SK-N-MC (cell line): ENCODE results near the gene QRFP.

Experiments
- DNase-seq: peaks from one replicate; pipeline ENCODE4 v3.0.0-alpha.2; 2011; ENCODE audit warnings: low read depth, low spot score
- H3K27ac ChIP-seq: fragments of 200-600 bp; sonication (generic); 2 replicates; pipeline ENCODE4 v1.5.1; 2016; ENCODE audit warnings: mixed run types
- H3K36me3 ChIP-seq: fragments of 200-600 bp; sonication (generic); 2 replicates; pipeline ENCODE4 v1.6.1; 2017; ENCODE audit warnings: antibody characterized with exemption, low read length, mixed read lengths; ENCODE audit not compliant: insufficient read depth
- H3K4me3 ChIP-seq: fragments of 200-600 bp; sonication (generic); 2 replicates; pipeline ENCODE4 v1.5.1; 2016
- H3K9ac ChIP-seq: fragments of 200-600 bp; sonication (generic); 2 replicates; pipeline ENCODE4 v1.8.0; 2017; ENCODE audit warnings: mixed run types, mixed read lengths; ENCODE audit not compliant: insufficient read length
- H3K9me3 ChIP-seq: fragments of 200-600 bp; sonication (generic); 2 replicates; pipeline ENCODE4 v1.6.1; 2017; ENCODE audit warnings: low read depth, mild to moderate bottlenecking, antibody characterized with exemption, low read length, moderate library complexity, mixed read lengths
- EZH2 ChIP-seq: fragments of 200-600 bp; sonication (generic); IDR thresholded peaks from one replicate; pipeline ENCODE4 v1.6.1; 2017; ENCODE audit warnings: antibody characterized with exemption
- FOXP2 ChIP-seq: optimal IDR thresholded peaks from 2 replicates; pipeline ENCODE3; 2011; ENCODE audit warnings: mild to moderate bottlenecking, moderate library complexity; ENCODE audit not compliant: insufficient read depth; ENCODE audit errors: extremely low read length, control extremely low read depth
- POLR2AphosphoS5 ChIP-seq: IDR thresholded peaks from 2 replicates; pipeline ENCODE4 v1.6.1; 2012; ENCODE audit warnings: mild to moderate bottlenecking, low read depth, low read length, borderline replicate concordance

Gene QRFP

GRCh38 chr9:130934702-130935647 is 38.4 kb upstream of the QRFP start:
- no peak for DNase-seq
- no peaks in the 10 kb centered on the region for H3K9me3 ChIP-seq
- H3K9ac ChIP-seq = no peak overlapping the region
- H3K36me3 ChIP-seq = no peaks in the 10 kb centered on the region
- TF ChIP-seq FOXP2 = no peak
- TF ChIP-seq POLR2AphosphoS5 = no peak
- no peak for TF ChIP-seq EZH2
- no peak overlapping the region for H3K4me3 ChIP-seq
- no peak overlapping the region for H3K27ac ChIP-seq

- TF ChIP-seq POLR2AphosphoS5 (no peak), FOXP2 (no peak), EZH2 (no peak)
- Histone ChIP-seq H3K36me3 (no peaks in the 10 kb centered on the region), H3K9me3 (no peaks in the 10 kb centered on the region), H3K4me3 (no peak overlapping the region), H3K27ac (no peak overlapping the region), H3K9ac (no peak overlapping the region)
- no peak for DNase-seq
Measured at GRCh38 chr9:130934246-130934645, 37.6 kb upstream of the QRFP start.

GRCh38 chr9:130933114-130934046 is 36.8 kb upstream of the QRFP start:
- TF ChIP-seq POLR2AphosphoS5 (no peak), EZH2 (no peak), FOXP2 (no peak)
- H3K9me3 ChIP-seq = no peaks in the 10 kb centered on the region
- no peak overlapping the region for H3K9ac ChIP-seq
- no peak overlapping the region for H3K27ac ChIP-seq
- no peak for DNase-seq
- H3K4me3 ChIP-seq = no peak overlapping the region
- H3K36me3 ChIP-seq = no peaks in the 10 kb centered on the region

- Histone ChIP-seq H3K9me3 (no peaks in the 10 kb centered on the region), H3K4me3 (no peak overlapping the region), H3K27ac (no peak overlapping the region), H3K36me3 (no peaks in the 10 kb centered on the region), H3K9ac (no peak overlapping the region)
- TF ChIP-seq POLR2AphosphoS5 = no peak
- no peak for DNase-seq
Measured at GRCh38 chr9:130932255-130933079, 35.9 kb upstream of the QRFP start.

GRCh38 chr9:130931508-130932254 is 35.1 kb upstream of the QRFP start:
- no peak for TF ChIP-seq POLR2AphosphoS5
- TF ChIP-seq FOXP2 = no peak
- no peak for TF ChIP-seq EZH2
- Histone ChIP-seq H3K36me3 (no peaks in the 10 kb centered on the region), H3K4me3 (no peak overlapping the region), H3K27ac (no peak overlapping the region), H3K9ac (no peak overlapping the region), H3K9me3 (no peaks in the 10 kb centered on the region)
- DNase-seq = no peak

- no peak for DNase-seq
- H3K4me3 ChIP-seq = no peak overlapping the region
- no peak overlapping the region for H3K9ac ChIP-seq
- no peak overlapping the region for H3K27ac ChIP-seq
- no peaks in the 10 kb centered on the region for H3K9me3 ChIP-seq
- TF ChIP-seq FOXP2 = no peak
- no peak for TF ChIP-seq POLR2AphosphoS5
- TF ChIP-seq EZH2 = no peak
- H3K36me3 ChIP-seq = no peaks in the 10 kb centered on the region
Measured at GRCh38 chr9:130930804-130931349, 34.3 kb upstream of the QRFP start.

- H3K9ac ChIP-seq = no peak overlapping the region
- TF ChIP-seq FOXP2 (no peak), POLR2AphosphoS5 (no peak), EZH2 (no peak)
- no peak overlapping the region for H3K27ac ChIP-seq
- no peak for DNase-seq
- no peaks in the 10 kb centered on the region for H3K9me3 ChIP-seq
- H3K36me3 ChIP-seq = no peaks in the 10 kb centered on the region
- no peak overlapping the region for H3K4me3 ChIP-seq
Measured at GRCh38 chr9:130930132-130930803, 33.7 kb upstream of the QRFP start.
